Keratinocyte (primary cell): Measurements from ENCODE around the gene SLC49A4. TPM values are rescaled to one million over a fixed set of nuclear protein-coding genes. Genes with fewer than 3 reads are reported as not detected.

Source experiments
- DNase-seq: peaks from one replicate; pipeline ENCODE4 v3.0.0-alpha.2; 2011; ENCODE audit warnings: low read depth, missing footprints, low spot score
- FAIRE-seq: peaks from 2 replicates; lab custom pipeline; 2011; peaks lifted over from hg19 to GRCh38; lab: Jason Lieb, UNC
- H2AFZ ChIP-seq: 2 replicates; pipeline ENCODE4 v1.6.0; 2012; ENCODE audit warnings: low read length, control low read depth, inconsistent platforms; ENCODE audit not compliant: control insufficient read depth
- H3K27ac ChIP-seq: 2 replicates; pipeline ENCODE4 v1.5.1; 2011; ENCODE audit warnings: low read length; ENCODE audit not compliant: control insufficient read depth, insufficient read depth
- H3K27me3 ChIP-seq: 3 replicates; pipeline ENCODE4 v1.6.0; 2011; ENCODE audit warnings: low read length; ENCODE audit not compliant: control insufficient read depth, insufficient read depth; ENCODE audit errors: extremely low read depth
- H3K36me3 ChIP-seq, 2 experiments: 2 replicates in 1 of 2; 3 replicates in 1 of 2; pipeline ENCODE4 v1.5.1; 2011; ENCODE audit warnings: low read length in 2 of 2, mild to moderate bottlenecking in 1 of 2; ENCODE audit not compliant: control insufficient read depth in 2 of 2, insufficient read depth in 2 of 2; ENCODE audit errors: extremely low read depth in 1 of 2
- H3K4me1 ChIP-seq: 3 replicates; pipeline ENCODE4 v1.5.1; 2011; ENCODE audit warnings: low read length; ENCODE audit not compliant: control insufficient read depth, insufficient read depth; ENCODE audit errors: extremely low read depth
- H3K4me2 ChIP-seq: 3 replicates; pipeline ENCODE4 v1.6.0; 2011; ENCODE audit warnings: low read depth, low read length; ENCODE audit not compliant: control insufficient read depth, insufficient read depth; ENCODE audit errors: extremely low read depth
- H3K4me3 ChIP-seq, 3 experiments: fragments of 200-600 bp in 1 of 3; sonication (generic) in 1 of 3; 2 replicates in 2 of 3; 3 replicates in 1 of 3; pipeline ENCODE4 v1.5.1; 2011 to 2016; ENCODE audit warnings: low read length in 3 of 3, mild to moderate bottlenecking in 3 of 3, control low read depth in 2 of 3, inconsistent platforms in 1 of 3, low read depth in 1 of 3, mixed read lengths in 1 of 3, mixed run types in 1 of 3, moderate library complexity in 1 of 3; ENCODE audit not compliant: control insufficient read depth in 2 of 3, insufficient read depth in 2 of 3; ENCODE audit errors: extremely low read depth in 1 of 3
- H3K79me2 ChIP-seq: 2 replicates; pipeline ENCODE4 v1.6.0; 2012; ENCODE audit warnings: low read length; ENCODE audit not compliant: control insufficient read depth, insufficient read depth
- H3K9ac ChIP-seq: 3 replicates; pipeline ENCODE4 v1.6.0; 2011; ENCODE audit warnings: low read length; ENCODE audit not compliant: control insufficient read depth, insufficient read depth; ENCODE audit errors: extremely low read depth
- H3K9me1 ChIP-seq: 3 replicates; pipeline ENCODE4 v1.6.0; 2011; ENCODE audit warnings: low read length; ENCODE audit not compliant: control insufficient read depth, insufficient read depth; ENCODE audit errors: extremely low read depth
- H3K9me3 ChIP-seq: 2 replicates; pipeline ENCODE4 v1.5.1; 2012; ENCODE audit warnings: low read depth, low read length; ENCODE audit not compliant: control insufficient read depth
- H4K20me1 ChIP-seq: 3 replicates; pipeline ENCODE4 v1.6.0; 2011; ENCODE audit warnings: low read length; ENCODE audit not compliant: control insufficient read depth, insufficient read depth; ENCODE audit errors: extremely low read depth
- CTCF ChIP-seq, 3 experiments: IDR thresholded peaks in 1 of 3; conservative IDR thresholded peaks in 1 of 3; optimal IDR thresholded peaks in 1 of 3; 2 replicates in 2 of 3; 3 replicates in 1 of 3; pipeline versions ENCODE3 to v1.5.1; 2011; ENCODE audit warnings: low read length in 3 of 3, mild to moderate bottlenecking in 3 of 3, moderate library complexity in 2 of 3, control low read depth in 1 of 3, inconsistent platforms in 1 of 3; ENCODE audit not compliant: insufficient read depth in 2 of 3; ENCODE audit errors: extremely low read depth in 1 of 3
- EZH2 ChIP-seq: IDR thresholded peaks from one replicate; pipeline ENCODE4 v1.6.1; 2012; ENCODE audit warnings: inconsistent platforms, mild to moderate bottlenecking, low read length, moderate library complexity
- dilution Hi-C: fragments of 300-500 bp; cut with MboI; formaldehyde crosslinking; loops from one replicate; pipeline ENCODE4 v1.7.0; 2020; ENCODE audit warnings: low sequenced_read_pairs; ENCODE audit not compliant: extremely low pct_ligation_motif_present
- polyA plus RNA-seq, 5 experiments: library from polyadenylated mRNA; depleted of rRNA in 3 of 5; stranded (reverse) in 3 of 5; stranded (forward) in 1 of 5; unstranded in 1 of 5; fragments of >200 nt; gene quantifications; 1 replicate in 1 of 5; 2 replicates in 3 of 5; 3 replicates in 1 of 5; pipeline versions ENCODE4 v1.2.1 to v1.2.3, GENCODE V29; 2011 to 2012; ENCODE audit warnings: missing spikeins in 2 of 5, low read depth in 1 of 5, low replicate concordance in 1 of 5

SLC49A4 gene
- polyA plus RNA-seq, 1 donor (not counting 4 experiments of a cell fraction or from before 2014, with no cell fraction given), result 18.2 TPM

GRCh38 chr3:122772827-122773226, 22.0 kb upstream of the SLC49A4 start:
- H3K27me3 ChIP-seq, result no peaks in the 10 kb centered on the region
- no peaks in the 10 kb centered on the region for H3K4me1 ChIP-seq
- H3K36me3 ChIP-seq, result no peaks in the 10 kb centered on the region
- H3K79me2 ChIP-seq, result no peaks in the 10 kb centered on the region
- no peak overlapping the region for H3K4me3 ChIP-seq
- no peak overlapping the region for H3K9ac ChIP-seq
- no peaks in the 10 kb centered on the region for H3K9me3 ChIP-seq
- no peak overlapping the region for H3K4me2 ChIP-seq
- no peaks in the 10 kb centered on the region for H4K20me1 ChIP-seq
- dilution Hi-C loops, result no loop called here
- DNase-seq (no peak), FAIRE-seq (no peak)
- TF ChIP-seq CTCF (optimal IDR thresholded peaks at IDR 0.05 in 1 of 3, IDR thresholded peaks at IDR 0.05 in 1 of 3, conservative IDR thresholded peaks at IDR 0.05 in 1 of 3; ENCODE audit: extremely low read depth in 1 of 3, insufficient read depth in 2 of 3, low read length in 3 of 3), result no peak
- no peak for TF ChIP-seq EZH2
- H3K9me1 ChIP-seq, result no peaks in the 10 kb centered on the region
- no peak overlapping the region for H2AFZ ChIP-seq
- H3K27ac ChIP-seq, result no peak overlapping the region

- dilution Hi-C loops, result no loop called here
- Histone ChIP-seq H4K20me1 (no peaks in the 10 kb centered on the region), H2AFZ (no peak overlapping the region), H3K9me1 (no peaks in the 10 kb centered on the region), H3K79me2 (no peaks in the 10 kb centered on the region), H3K36me3 (no peaks in the 10 kb centered on the region), H3K9ac (no peak overlapping the region), H3K9me3 (no peaks in the 10 kb centered on the region), H3K4me3 (no peak overlapping the region), H3K4me2 (no peak overlapping the region), H3K27me3 (no peaks in the 10 kb centered on the region), H3K27ac (no peak overlapping the region), H3K4me1 (no peaks in the 10 kb centered on the region)
- TF ChIP-seq EZH2, result no peak
- no peak for DNase-seq
- FAIRE-seq, result no peak
Measured at GRCh38 chr3:122773944-122774509, 20.8 kb upstream of the SLC49A4 start.

GRCh38 chr3:122774564-122774963, 20.3 kb upstream of the SLC49A4 start:
- dilution Hi-C loops, result no loop called here
- Histone ChIP-seq H3K9ac (no peak overlapping the region), H3K9me3 (no peaks in the 10 kb centered on the region), H3K36me3 (no peaks in the 10 kb centered on the region), H3K4me3 (no peak overlapping the region), H3K4me1 (no peaks in the 10 kb centered on the region), H3K4me2 (no peak overlapping the region), H4K20me1 (no peaks in the 10 kb centered on the region), H2AFZ (no peak overlapping the region), H3K27me3 (no peaks in the 10 kb centered on the region), H3K9me1 (no peaks in the 10 kb centered on the region), H3K27ac (no peak overlapping the region), H3K79me2 (no peaks in the 10 kb centered on the region)
- DNase-seq, result no peak
- peak; percentile 20 for FAIRE-seq
- TF ChIP-seq CTCF (optimal IDR thresholded peaks at IDR 0.05 in 1 of 3, IDR thresholded peaks at IDR 0.05 in 1 of 3, conservative IDR thresholded peaks at IDR 0.05 in 1 of 3; ENCODE audit: extremely low read depth in 1 of 3, insufficient read depth in 2 of 3, low read length in 3 of 3) (peak; percentile 23 to 42 (median 25)), EZH2 (no peak)
